ENCODE measurements around the gene VILL.

- TF ChIP-seq CTCF (IDR thresholded peaks at IDR 0.05) (no peak), TCF7L2 (IDR thresholded peaks at IDR 0.05; ENCODE audit: low read depth, low read length) (no peak), SIN3A (IDR thresholded peaks at IDR 0.05; ENCODE audit: borderline replicate concordance, insufficient read depth, low read depth, low read length) (no peak), REST (IDR thresholded peaks at IDR 0.05; ENCODE audit: insufficient read depth in 1 of 2, low read depth in 2 of 2, low read length in 1 of 2) (no peak), POLR2AphosphoS5 (IDR thresholded peaks at IDR 0.05; ENCODE audit: low read depth, low read length) (no peak)
Observed at GRCh38 chr3:37955918-37956707, 34.5 kb upstream of the VILL start.

All from Panc1 (cell line).